ENCODE data around the gene TASOR2. TPM values are rescaled to one million over a fixed set of nuclear protein-coding genes. Genes with fewer than 3 reads are reported as not detected.

The TASOR2 gene
- total RNA-seq, 2 donors from 2014 or later, result 57.5 to 59.6 TPM

DNA sequence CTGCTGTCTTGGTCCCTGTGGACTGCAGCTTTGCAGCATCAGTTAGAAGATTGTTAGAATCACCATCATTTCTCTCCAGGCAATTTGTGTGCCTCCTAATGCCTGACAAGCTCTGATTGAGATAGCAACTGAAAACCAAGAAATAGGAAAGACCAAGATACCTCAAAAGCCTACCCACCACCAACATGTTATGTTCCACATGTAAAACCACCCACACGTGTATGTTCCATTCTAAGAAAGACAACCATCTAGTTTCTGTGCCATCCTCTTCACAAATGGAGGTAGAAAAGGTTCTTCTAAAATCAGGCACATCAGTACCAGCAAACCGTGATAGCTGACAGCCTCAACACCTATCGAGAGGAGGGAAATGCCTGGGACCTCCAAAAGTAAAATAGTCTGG, 46.9 kb downstream of the TASOR2 start:
- intact Hi-C loops (cut with DNase I), result no loop called here
- no peak for DNase-seq (ENCODE audit: low spot score)

DNA sequence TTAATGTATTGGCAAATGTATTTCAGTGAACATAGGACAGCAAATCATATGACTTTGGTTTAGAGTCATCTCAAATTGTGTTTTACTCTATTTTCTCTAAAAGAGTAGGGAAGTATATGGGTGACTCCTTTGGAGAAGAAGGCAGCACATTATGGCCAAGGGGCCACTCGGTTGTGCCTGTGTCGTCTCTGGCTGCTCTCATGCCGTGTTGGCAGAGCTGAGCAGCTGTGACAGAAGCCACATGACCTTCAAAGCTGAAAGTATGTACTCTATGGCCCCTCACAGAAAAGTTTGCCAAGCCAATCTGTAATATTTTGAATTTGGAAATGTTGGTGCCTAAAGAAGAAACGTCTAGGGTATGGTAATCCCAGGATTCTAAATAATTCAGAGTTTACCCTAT, 47.5 kb downstream of the TASOR2 start:
- intact Hi-C loops (cut with DNase I), result no loop called here
- DNase-seq (ENCODE audit: low spot score), result no peak

Other genes with a start within 250 kb of the TASOR2 start
- gene CALML5, start 185.3 kb upstream of the TASOR2 start, total RNA-seq, result not detected
- not detected for gene CALML3, start 159.9 kb upstream of the TASOR2 start, total RNA-seq
- 10 to 100 TPM; 19.7 to 21.6 TPM for gene ASB13, start 18.2 kb upstream of the TASOR2 start, total RNA-seq
- 100 to 1,000 TPM; 151 to 153 TPM for gene GDI2, start 128.6 kb downstream of the TASOR2 start, total RNA-seq
- 1 to 10 TPM; 3.6 to 4.5 TPM for gene ANKRD16, start 205.1 kb downstream of the TASOR2 start, total RNA-seq
- 10 to 100 TPM; 75.1 to 78.6 TPM for gene FBH1, start 205.4 kb downstream of the TASOR2 start, total RNA-seq

All from posterior vena cava (tissue), 2 donors.